SH-SY5Y (cell line): ENCODE data around the gene CPA1.

Source experiments
- GATA2 ChIP-seq: IDR thresholded peaks from 2 replicates; pipeline ENCODE4 v1.6.1; 2011; ENCODE audit warnings: mild to moderate bottlenecking, low read depth, low read length
- GATA3 ChIP-seq: IDR thresholded peaks from 2 replicates; pipeline ENCODE4 v1.6.1; 2011; ENCODE audit warnings: low read depth, mild to moderate bottlenecking, low read length, moderate library complexity

Gene CPA1

DNA sequence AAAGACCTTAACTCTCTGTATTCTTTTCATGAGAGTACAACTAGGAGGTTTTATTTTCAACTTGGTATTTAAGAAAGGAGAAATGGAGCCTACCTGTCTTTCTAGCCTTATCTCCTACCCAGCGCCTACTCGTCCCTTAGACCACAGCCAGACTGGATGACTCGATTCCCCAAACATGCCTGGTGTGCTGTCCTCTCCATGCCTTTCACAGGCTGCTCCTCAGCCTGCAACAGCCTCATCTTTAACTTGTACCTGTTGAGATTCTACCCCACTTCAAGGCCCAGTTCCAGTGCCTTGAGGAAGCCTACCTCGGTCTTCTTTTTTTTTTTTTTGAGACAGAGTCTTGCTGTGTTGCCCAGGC, 29.4 kb downstream of the CPA1 start:
- TF ChIP-seq GATA2 (no peak), GATA3 (no peak)

GRCh38 chr7:130410868-130411541, 30.7 kb downstream of the CPA1 start:
- TF ChIP-seq GATA3 (no peak), GATA2 (no peak)

GRCh38 chr7:130413201-130413600, 32.9 kb downstream of the CPA1 start:
- TF ChIP-seq GATA2: no peak
- TF ChIP-seq GATA3: no peak

GRCh38 chr7:130415006-130415405, 34.7 kb downstream of the CPA1 start:
- TF ChIP-seq GATA2 (no peak), GATA3 (no peak)

DNA sequence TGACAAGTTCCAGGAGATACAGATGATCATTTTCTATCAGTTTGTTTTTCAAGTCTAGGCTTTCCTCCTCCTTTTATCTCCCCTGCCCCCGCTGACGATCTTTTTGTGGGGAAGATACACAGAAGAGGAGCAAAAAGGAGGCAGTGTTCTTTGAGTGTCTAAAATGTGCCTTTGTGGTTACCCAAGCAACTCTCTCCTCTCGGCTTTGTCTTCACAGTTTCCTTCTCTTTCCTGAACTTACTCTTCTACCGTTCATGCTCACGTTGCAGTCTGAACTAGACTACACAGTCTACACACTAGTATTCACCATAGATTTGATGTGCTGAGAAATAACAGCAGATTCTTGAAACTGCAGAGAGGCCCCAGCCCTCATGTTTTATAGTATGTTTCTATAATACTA, 36.9 kb downstream of the CPA1 start:
- no peak for TF ChIP-seq GATA3
- TF ChIP-seq GATA2: no peak

DNA sequence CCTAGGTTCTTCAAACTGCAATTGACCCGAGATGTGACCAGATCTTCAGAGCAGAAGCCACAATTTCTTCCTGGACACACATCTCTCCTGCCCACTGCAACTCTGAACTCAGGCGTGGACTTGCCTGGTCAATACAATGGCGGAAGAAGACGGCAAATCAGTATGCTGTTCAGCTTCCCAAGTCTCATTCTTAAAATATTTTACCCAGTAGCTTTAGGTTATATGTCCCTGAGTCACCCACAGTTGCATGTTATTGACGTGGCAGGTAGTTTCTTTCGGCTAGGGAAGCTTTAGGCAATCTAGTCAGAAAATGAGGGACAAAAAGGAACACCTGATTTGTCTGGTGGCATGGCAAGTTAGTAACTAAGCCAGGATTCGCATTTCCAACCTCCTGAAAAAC, 38.0 kb downstream of the CPA1 start:
- no peak for TF ChIP-seq GATA3
- no peak for TF ChIP-seq GATA2

DNA sequence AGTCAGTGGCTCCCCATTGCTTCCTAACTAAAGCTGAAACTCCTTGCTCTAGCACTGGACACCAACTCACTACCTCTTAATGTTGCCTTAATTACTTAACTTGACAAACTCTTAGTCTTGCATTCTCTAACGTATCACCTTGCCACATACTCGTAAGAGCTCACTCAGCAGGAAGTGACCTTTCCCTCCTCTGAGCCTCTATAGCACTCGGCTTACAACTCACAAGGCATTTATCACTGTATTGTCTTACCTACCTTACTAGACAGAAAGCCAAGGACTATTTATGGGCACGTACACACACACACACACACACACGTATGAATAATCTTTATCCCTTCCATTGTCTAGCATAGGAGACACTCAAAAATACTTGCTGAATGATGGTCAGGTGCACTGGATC, 39.4 kb downstream of the CPA1 start:
- no peak for TF ChIP-seq GATA2
- no peak for TF ChIP-seq GATA3

DNA sequence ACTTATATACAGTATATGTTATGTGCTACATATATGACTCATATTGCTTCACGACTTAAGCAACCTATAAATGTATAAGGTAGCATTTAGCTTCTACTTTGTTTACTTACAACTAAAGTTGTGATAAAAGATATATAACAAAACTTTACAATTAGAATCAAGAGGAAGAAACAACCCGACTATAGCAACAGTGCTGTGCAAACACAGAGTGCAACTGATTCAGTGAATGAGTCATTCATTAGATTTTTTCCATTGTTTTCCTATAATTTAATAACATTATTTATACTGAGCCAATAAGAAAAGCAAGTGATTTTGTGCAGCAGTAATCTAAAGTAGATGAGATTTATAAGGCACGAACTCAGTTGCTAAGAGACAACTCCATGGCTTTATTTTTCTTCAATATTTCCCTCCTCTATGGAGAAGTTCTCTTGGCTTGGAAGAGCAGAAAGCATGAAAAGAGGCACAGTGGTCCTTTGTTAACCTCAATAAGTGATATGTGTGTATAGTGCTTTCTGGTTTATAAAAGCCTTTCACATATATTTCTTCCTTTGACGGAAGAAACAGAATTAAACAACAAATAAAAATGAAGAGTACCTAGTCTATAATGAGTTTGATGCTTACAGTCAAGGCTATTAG, 40.8 kb downstream of the CPA1 start:
- TF ChIP-seq GATA2 (no peak), GATA3 (no peak)

DNA sequence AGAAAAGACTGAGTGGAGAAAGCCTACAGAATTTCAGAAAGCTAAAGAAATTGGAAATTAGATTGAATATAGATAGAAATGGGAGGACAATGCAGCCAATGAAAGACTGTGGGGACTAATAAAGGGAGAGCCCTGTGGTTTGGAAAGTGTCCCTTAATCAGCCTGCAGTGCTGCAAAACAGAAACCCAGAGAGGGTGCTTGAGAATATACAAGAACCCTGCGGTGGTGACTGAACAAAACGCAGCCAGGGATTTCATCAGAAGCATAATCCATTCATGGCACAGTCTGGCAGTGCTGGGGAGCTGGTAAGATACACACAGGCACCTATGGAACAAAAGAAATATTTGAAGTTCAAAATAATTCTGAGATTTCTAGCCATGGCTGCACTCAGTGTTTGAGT, 41.4 kb downstream of the CPA1 start:
- TF ChIP-seq GATA2: no peak
- no peak for TF ChIP-seq GATA3

DNA sequence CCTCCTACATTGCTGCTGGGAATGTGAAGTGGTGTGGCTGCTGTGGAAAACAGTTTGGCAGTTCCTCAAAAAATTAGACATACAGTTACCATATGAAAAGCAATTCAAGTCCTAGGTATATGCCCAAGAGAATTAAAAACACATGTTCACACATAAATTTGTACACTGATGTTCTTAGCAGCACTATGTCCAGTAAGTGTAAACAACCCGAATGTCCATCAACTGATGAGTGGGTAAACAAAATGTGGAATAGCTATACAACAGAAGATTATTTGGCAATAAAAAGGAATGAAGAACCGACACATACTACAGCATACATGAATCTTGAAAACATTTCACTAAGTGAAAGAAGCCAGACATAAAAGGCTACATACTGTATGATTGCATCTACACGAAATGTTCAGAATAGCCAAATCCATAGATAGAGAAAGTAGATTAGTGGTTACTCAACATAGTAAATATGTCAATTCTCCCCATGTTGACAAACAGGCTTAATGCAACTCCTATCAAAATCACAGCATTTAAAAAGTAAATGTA, 43.3 kb downstream of the CPA1 start:
- peak; percentile 42; the same call in 1 of the 2 replicates for TF ChIP-seq GATA3
- no peak for TF ChIP-seq GATA2

DNA sequence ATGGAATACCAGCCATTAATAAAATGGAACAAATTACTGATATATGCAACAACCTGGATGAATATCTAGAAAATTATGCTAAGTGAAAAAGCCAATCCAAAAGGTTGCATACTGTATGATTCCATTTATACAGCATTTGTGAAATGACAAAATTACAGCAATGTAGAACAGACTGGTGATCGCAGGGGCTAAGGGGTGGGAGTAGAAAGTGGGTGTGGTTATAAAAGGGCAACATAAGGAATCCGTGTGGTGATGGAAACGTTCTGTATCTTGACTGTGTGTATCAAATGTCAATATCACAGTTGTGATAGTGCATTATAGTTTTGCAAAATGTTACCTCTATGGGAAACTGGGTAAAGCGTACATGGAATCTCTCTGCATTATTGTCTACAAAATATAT, 45.5 kb downstream of the CPA1 start:
- TF ChIP-seq GATA2 (no peak), GATA3 (no peak)

DNA sequence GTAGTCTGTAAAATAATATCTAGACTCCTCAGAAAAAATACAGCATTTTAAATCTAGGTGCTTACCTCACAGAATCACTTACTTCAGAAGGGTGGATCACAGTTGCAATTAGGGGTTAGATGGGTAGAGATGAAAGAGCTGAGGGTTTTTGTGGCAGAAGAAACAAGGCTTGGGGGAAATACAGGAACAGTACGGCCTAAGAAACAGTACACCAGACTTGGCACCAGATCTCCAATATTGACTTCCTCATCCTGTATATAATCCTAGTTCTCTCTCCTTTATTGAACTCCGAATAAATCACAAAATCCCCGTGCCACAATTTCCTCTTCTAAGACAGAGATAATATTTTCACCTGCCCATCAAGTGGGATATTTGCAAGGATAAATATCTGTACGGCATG, 46.3 kb downstream of the CPA1 start:
- TF ChIP-seq GATA3: no peak
- no peak for TF ChIP-seq GATA2

- TF ChIP-seq GATA3 (no peak), GATA2 (no peak)
These were observed 48.7 kb downstream of the CPA1 start for GRCh38 chr7:130429019-130429418.

DNA sequence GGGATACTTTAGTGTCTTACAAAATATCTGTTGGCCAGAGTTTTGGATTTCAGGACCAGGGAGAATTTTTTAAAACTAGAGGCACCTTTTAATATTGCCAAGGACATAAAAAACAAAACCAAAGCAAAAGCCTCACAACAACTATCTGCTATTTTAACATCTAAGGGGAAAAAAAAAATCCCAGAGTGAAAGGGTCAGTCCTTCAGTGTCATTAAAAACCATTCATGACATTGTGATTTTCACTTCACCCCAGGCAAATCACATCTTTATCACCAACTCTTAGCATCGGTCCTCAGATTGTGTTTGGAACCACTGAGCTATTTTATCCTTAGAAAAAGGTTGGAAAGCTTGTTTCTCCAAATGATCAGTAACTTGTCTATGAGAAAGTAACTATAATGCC, 49.8 kb downstream of the CPA1 start:
- TF ChIP-seq GATA3 (no peak), GATA2 (no peak)
